Muscle layer of colon (tissue), 2 donors: ENCODE results near the gene SLC36A1.
A peak's percentile ranks its signal among the peaks of the same experiment; 100 is the strongest.

Experiments
- H3K27ac ChIP-seq: one replicate; pipeline ENCODE4 v1.7.0; 2013; ENCODE audit warnings: low read depth, mild to moderate bottlenecking, low read length, moderate library complexity
- H3K27me3 ChIP-seq, 2 donors: one replicate each; pipeline ENCODE4 v1.7.0; 2013; ENCODE audit warnings: low read length in 2 of 2, mild to moderate bottlenecking in 2 of 2; ENCODE audit not compliant: insufficient read depth in 2 of 2, control insufficient read depth in 1 of 2
- H3K36me3 ChIP-seq: one replicate; pipeline ENCODE4 v1.7.0; 2013; ENCODE audit warnings: mild to moderate bottlenecking, low read length; ENCODE audit not compliant: insufficient read depth
- H3K4me1 ChIP-seq: one replicate; pipeline ENCODE4 v1.7.0; 2013; ENCODE audit warnings: mild to moderate bottlenecking, low read length; ENCODE audit not compliant: insufficient read depth
- H3K4me3 ChIP-seq, 2 donors: one replicate each; pipeline ENCODE4 v1.7.0; 2013; ENCODE audit warnings: low read length in 2 of 2, low read depth in 1 of 2, mild to moderate bottlenecking in 1 of 2, moderate library complexity in 1 of 2
- H3K9ac ChIP-seq: one replicate; pipeline ENCODE4 v1.7.0; 2013; ENCODE audit warnings: low read length
- H3K9me3 ChIP-seq: one replicate; pipeline ENCODE4 v1.7.0; 2013; ENCODE audit warnings: mild to moderate bottlenecking, low read length
- donor health status: abdominal sarcoma.
- donor health status: Adenocarcinoma of cecum.

The SLC36A1 gene

DNA sequence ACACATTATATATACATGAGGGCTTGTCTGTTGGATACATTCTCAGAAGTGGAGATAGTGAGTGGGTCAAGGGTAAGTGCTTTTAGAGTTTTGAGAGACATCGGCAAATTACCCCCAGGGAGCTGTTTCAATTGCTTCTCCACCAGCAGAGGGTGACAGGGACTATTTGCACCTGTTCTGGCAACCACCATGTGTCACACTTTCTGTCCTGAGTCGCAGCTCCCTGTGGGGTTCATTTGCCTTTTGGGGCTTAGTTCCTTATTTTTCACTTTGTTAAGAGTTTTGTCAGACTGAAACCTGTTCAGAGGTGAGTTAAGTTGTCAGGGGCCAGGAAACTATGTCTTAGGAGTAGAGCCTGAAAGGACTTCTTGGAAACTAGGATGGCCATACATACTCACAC, 20.1 kb upstream of the SLC36A1 start:
- Histone ChIP-seq H3K4me1 (no peaks in the 10 kb centered on the region), H3K9me3 (no peaks in the 10 kb centered on the region), H3K27me3 (no peaks in the 10 kb centered on the region), H3K27ac (no peak overlapping the region), H3K9ac (no peak overlapping the region), H3K4me3 (no peak overlapping the region), H3K36me3 (no peaks in the 10 kb centered on the region)

DNA sequence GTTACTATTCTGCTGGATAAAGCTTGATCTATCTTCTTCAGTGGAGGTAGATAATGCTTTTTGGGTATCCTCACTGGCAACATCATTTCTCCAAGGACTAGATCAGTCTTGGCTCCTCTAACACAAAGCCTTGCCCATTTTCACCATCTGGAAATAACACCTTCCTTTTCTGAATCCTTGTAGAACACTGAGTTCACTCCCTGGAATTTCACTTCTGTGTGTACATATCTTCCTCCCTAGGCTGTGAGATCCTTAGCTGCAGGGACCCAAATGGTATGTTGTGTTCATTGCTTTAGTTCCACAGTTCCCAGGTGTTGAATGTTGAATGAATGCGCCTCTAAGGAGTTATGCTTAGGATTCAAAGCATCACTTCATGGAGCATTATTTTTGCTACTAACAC, 16.7 kb upstream of the SLC36A1 start:
- Histone ChIP-seq H3K4me3 (no peak overlapping the region), H3K9me3 (no peaks in the 10 kb centered on the region), H3K27ac (no peak overlapping the region), H3K27me3 (no peaks in the 10 kb centered on the region), H3K36me3 (no peaks in the 10 kb centered on the region), H3K4me1 (no peaks in the 10 kb centered on the region), H3K9ac (no peak overlapping the region)

DNA sequence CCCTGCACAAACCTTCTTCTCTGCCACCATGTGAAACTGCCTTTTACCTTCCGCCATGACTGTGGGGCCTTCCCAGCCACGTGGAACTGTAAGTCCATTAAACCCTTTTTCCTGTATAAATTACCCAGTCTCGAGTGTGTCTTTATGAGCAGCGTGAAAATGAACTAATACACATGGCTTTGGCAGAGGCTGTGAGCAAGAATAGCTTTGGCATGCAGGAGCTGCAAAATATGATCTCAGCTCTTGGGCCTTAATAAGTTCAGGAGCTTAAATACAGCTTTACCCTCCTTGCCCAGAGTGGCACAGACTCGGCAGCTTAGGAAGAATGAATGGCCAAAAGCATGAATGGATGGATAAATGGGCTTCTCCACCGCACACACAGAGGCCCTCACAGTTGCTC, 15.7 kb upstream of the SLC36A1 start:
- Histone ChIP-seq H3K27me3 (no peaks in the 10 kb centered on the region), H3K9me3 (no peaks in the 10 kb centered on the region), H3K27ac (no peak overlapping the region), H3K9ac (no peak overlapping the region), H3K4me1 (no peaks in the 10 kb centered on the region), H3K36me3 (no peaks in the 10 kb centered on the region), H3K4me3 (no peak overlapping the region)

DNA sequence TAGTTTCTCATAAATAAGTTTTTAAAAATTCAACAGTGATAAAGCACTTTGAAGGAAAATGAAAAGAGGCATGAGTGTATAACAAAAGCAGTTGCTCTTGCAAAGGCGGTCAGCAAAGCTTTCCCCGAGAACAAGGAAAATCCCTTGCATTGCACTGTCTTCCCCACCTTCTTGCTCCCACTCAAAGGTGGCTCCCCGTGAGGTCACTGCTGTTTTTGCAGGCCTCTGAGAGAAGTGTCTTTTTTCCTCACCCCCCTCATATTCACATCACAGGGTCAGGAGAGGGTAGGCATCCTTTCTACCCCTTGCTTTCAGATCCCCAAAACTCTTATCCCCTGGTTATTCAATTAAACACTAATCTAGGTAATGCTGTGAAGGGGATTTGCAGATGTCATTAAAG, 15.2 kb upstream of the SLC36A1 start:
- H3K9me3 ChIP-seq: no peaks in the 10 kb centered on the region
- no peak overlapping the region for H3K4me3 ChIP-seq
- no peak overlapping the region for H3K9ac ChIP-seq
- H3K27me3 ChIP-seq: no peaks in the 10 kb centered on the region
- no peaks in the 10 kb centered on the region for H3K4me1 ChIP-seq
- H3K27ac ChIP-seq: no peak overlapping the region
- no peaks in the 10 kb centered on the region for H3K36me3 ChIP-seq

DNA sequence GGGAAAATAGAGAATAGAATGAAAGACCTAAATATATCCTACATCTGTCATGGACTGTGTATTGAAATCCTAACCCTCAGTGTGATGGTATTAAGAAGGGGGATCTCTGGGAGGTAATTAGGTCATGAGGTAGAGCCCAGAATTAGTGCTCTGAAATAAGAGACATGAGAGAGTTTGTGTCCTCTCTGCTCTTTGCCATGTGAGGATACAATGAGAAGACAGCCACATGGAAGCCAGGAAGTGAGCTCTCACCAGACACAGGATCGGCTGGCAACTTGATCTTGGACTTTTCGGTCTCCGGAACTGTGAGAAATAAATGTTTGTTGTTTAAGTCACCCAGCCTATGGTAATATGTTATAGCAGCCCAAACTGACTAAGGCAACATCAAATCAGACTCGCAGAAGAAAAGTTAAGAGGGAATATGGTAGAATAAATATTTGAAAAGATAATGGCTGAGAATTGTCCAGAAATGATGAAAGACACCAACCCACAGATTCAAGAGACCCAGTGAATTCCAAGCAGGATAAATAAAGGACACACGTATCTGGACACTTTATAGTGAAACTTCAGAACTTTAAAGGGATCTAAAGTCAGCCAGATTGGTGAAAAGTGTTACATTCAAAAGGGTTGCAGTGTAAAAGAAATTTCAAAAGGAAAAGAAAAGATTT, 12.7 kb upstream of the SLC36A1 start:
- Histone ChIP-seq H3K36me3 (no peaks in the 10 kb centered on the region), H3K4me1 (no peaks in the 10 kb centered on the region), H3K27ac (no peak overlapping the region), H3K9me3 (no peaks in the 10 kb centered on the region), H3K9ac (no peak overlapping the region), H3K4me3 (no peak overlapping the region), H3K27me3 (no peaks in the 10 kb centered on the region)

DNA sequence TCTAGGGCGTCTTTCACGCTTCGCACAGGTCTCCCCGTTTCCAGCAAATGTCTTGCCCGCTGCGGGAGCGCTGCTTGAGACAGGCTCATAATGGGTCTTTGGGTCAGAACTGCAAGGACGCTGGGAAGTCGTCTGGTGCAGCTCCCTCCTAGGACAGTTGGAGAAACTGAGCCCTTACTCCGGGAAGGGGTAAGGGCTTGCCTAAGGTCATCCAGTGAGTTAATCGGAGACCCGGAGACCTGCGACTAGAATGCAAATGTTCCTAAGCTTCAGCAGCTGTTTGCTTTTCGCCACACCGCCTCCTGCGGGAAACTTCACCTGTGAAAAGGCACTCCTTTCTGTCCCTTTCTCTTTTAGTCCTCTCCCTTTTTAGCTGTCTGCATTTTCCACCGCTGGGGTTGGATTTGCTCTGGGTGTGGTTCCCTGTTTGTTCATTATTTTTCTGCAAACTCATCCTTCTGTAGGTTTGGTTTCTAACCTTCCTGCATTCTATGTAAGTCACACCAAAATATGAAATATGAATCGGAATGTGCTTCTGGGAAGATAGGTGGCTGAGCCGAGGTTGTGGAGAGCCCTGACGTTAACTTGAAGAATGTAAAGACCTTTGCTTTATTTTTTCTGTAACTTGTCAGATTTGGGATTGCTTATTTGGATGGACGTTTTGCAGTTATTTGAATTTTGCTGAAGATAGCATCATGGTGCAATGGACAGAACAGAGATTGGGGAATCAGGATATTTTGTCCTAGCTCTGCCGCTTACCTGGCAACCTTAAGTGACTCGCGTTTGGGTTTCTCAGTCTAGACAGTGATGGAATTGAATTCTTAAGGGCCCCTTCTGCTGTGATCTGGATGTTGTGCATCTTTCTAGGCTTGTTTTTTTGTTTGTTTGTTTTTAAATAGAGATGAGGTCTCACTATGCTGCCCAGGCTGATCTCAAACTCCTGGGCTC, 909 bp downstream of the SLC36A1 start:
- Histone ChIP-seq H3K27me3 (no peaks in the 10 kb centered on the region), H3K9ac (peak overlapping the region; percentile 66), H3K4me3 (peak overlapping the region; percentile 45 to 97), H3K36me3 (no peaks in the 10 kb centered on the region), H3K9me3 (no peaks in the 10 kb centered on the region), H3K27ac (peak overlapping the region; percentile 19), H3K4me1 (peaks cover 8% of the 10 kb centered on the region)

DNA sequence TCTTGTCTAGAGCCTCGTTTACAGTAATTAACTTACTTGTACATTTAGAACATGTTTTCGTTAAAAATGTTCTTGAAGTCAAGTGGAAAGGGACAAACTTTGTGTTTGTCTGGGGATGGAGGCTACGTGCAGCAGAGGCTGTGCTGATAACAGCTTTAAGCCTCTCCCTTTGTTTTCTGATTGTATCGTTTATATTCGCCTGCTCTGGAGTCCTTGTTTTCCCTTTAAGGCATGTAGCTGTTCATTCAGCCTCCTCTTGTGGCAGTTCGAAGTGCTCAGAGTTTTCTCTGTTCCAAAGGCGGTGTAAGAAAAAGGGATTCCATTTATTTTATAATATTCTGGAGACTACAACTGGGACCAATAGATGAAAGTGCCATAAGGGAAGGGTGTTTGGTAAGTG, 1.9 kb downstream of the SLC36A1 start:
- no peak overlapping the region for H3K9ac ChIP-seq
- H3K36me3 ChIP-seq: no peaks in the 10 kb centered on the region

DNA sequence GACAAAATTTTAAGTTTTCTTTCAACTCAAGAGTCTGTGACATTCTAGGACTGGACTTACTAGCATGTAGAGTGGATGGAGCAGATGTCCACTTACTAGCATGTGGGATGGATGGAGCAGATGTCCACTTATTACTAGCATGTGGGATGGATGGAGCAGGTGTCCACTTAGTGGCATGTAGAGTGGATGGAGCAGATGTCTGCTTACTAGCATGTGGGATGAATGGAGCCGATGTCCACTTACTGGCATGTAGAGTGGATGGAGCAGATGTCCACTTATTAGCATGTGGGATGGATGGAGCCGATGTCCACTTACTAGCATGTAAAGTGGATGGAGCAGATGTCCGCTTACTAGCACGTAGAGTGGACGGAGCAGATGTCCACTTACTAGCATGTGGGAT, 2.4 kb downstream of the SLC36A1 start:
- Histone ChIP-seq H3K9ac (no peak overlapping the region), H3K4me1 (peaks cover 8% of the 10 kb centered on the region), H3K27ac (no peak overlapping the region), H3K4me3 (no peak overlapping the region), H3K27me3 (no peaks in the 10 kb centered on the region), H3K36me3 (no peaks in the 10 kb centered on the region), H3K9me3 (no peaks in the 10 kb centered on the region)

More for the DNA sequence above, 1.9 kb downstream of the SLC36A1 start:
- Histone ChIP-seq H3K27me3 (no peaks in the 10 kb centered on the region), H3K9me3 (no peaks in the 10 kb centered on the region), H3K4me3 (no peak overlapping the region), H3K4me1 (peaks cover 8% of the 10 kb centered on the region), H3K27ac (no peak overlapping the region)

DNA sequence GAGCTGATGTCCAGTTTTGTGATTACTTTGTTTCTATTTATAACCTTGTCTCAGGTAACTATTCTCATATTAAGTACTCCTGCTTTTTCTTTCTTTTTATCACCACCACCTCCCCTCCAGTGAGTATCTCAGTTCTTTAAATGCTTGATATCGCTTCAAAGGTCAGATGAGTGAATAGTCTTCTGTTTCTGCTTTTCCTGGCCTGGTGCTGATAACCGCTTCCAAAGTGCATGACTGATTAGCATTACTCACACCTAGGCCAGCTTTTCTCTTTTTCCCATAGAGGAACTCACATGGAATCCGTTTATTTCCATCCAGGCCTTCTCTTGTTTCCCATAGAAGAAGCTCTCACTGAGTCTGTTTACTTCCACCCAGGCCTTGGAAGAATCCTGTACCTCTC, 3.2 kb downstream of the SLC36A1 start:
- Histone ChIP-seq H3K27ac (no peak overlapping the region), H3K36me3 (no peaks in the 10 kb centered on the region), H3K4me1 (peaks cover 8% of the 10 kb centered on the region), H3K9ac (no peak overlapping the region), H3K4me3 (no peak overlapping the region), H3K9me3 (no peaks in the 10 kb centered on the region), H3K27me3 (no peaks in the 10 kb centered on the region)

DNA sequence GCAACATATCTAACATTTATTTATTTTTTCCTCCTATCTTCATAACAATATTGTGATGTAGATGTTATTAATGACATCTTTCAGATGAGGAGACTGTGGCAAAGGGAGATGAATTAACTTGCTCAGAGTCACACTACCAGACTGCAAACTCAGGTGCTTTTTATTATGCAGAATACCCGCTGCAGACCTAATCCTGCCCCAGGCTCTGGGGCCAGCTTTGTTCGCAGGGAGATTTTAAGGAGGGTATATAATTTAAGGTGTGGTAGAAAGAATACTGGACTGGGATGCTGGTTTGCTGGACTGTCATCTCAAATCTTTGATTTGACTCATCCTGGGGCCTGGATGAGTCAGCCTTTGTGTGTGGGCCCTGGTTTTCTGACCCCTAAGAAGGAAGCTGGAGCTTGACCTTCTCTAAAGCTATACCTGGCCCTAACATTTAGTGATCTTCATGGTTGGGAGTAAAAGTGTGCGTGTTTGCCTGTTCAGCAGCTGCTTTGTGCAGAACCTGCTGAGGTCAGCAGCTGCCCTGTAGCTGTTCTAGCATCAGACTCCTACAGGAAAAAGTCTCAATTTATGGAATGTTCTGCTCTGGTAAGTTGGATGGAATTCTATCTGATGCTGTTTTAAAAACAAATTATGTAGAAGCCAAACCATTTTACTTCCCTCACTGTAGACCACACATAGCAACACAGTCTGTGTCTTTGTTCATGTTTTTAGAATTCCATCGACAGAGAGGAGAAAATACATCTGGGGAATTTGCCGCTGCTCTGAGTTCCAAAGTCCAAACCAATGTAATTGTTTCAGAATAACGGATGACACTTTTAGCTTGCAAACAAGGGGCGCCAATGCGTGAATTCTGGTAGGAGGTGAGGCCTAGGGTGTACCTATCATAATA, 4.5 kb downstream of the SLC36A1 start:
- Histone ChIP-seq H3K27ac (no peak overlapping the region), H3K36me3 (no peaks in the 10 kb centered on the region), H3K4me1 (peaks cover 8% of the 10 kb centered on the region), H3K9me3 (no peaks in the 10 kb centered on the region), H3K4me3 (no peak overlapping the region), H3K9ac (no peak overlapping the region), H3K27me3 (no peaks in the 10 kb centered on the region)

DNA sequence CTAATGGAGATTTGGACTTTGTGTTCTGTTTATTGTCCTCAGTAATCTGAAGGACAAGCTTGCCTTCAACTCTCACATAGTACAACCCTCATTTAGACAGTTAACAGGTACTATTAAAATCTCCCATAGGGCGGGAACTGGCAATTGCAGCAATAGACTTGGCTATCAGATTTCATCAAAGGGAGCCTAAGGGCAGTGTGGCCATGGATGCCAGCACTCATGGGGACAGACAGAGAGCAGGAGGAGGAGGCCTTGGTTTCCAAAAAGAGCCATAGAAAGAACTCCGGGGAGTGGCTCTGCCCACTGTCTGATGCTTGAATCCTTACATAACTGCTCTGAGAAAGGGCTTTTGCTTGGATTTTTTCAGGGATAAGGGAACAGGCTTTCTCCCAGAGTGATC, 6.8 kb downstream of the SLC36A1 start:
- Histone ChIP-seq H3K4me1 (no peaks in the 10 kb centered on the region), H3K9me3 (no peaks in the 10 kb centered on the region), H3K36me3 (no peaks in the 10 kb centered on the region), H3K27ac (no peak overlapping the region), H3K27me3 (no peaks in the 10 kb centered on the region), H3K4me3 (no peak overlapping the region), H3K9ac (no peak overlapping the region)
